IMR-90 (cell line): Measurements from ENCODE around the gene NAGS. TPM values are rescaled to one million over a fixed set of nuclear protein-coding genes. Genes with fewer than 3 reads are reported as not detected.

ENCODE experiments used
- ATAC-seq: fragments of 200-7000 bp; cut with Tn5 transposase; 2 replicates; pipeline ENCODE4 v1.9.1; 2020; ENCODE audit warnings: low read depth, mild to moderate bottlenecking, moderate library complexity
- BruUV-seq: library from RNA; stranded (reverse); fragments of 400-500 nt; replicated peaks from 2 replicates; lab custom pipeline; 2021; lab: Mats Ljungman, UMichigan
- CTCF ChIA-PET: fragments of 300-600 bp; formaldehyde crosslinking; extraction: SDS; loops from one replicate; lab custom pipeline; 2021; ENCODE audit warnings: antibody characterized with exemption; lab: Yijun Ruan, JAX
- POLR2A ChIA-PET: fragments of 300-600 bp; sonication (Branson Sonifier 250); formaldehyde crosslinking; loops from one replicate; lab custom pipeline; 2022; ENCODE audit warnings: antibody characterized with exemption; ENCODE audit not compliant: unreplicated experiment; lab: Charles Lee
- DNase-seq: peaks from one replicate; pipeline ENCODE4 v3.0.0; 2013
- H2AFZ ChIP-seq: replicated peaks from 2 replicates; pipeline ENCODE3; 2013; ENCODE audit warnings: low read length, mild to moderate bottlenecking; ENCODE audit not compliant: poor library complexity
- H2AK5ac ChIP-seq: 2 replicates; pipeline ENCODE4 v1.6.1; 2013; ENCODE audit warnings: low read depth, low read length, inconsistent platforms
- H2AK9ac ChIP-seq: replicated peaks from 2 replicates; pipeline ENCODE3; 2013; ENCODE audit warnings: mild to moderate bottlenecking, low read depth, low read length, moderate library complexity; ENCODE audit not compliant: poor library complexity
- H2BK120ac ChIP-seq: 2 replicates; pipeline ENCODE4 v1.6.1; 2013; ENCODE audit warnings: low read depth, low read length, inconsistent platforms
- H2BK15ac ChIP-seq: 3 replicates; pipeline ENCODE4 v1.6.1; 2013; ENCODE audit warnings: low read depth, low read length, inconsistent platforms
- H2BK20ac ChIP-seq: 2 replicates; pipeline ENCODE4 v1.6.1; 2013; ENCODE audit warnings: low read depth, mild to moderate bottlenecking, inconsistent platforms, low read length, moderate library complexity
- H2BK5ac ChIP-seq: 2 replicates; pipeline ENCODE4 v1.6.1; 2013; ENCODE audit warnings: mild to moderate bottlenecking, low read depth, low read length, inconsistent platforms; ENCODE audit not compliant: poor library complexity, severe bottlenecking
- H3K14ac ChIP-seq: replicated peaks from 2 replicates; pipeline ENCODE4 v1.6.1; 2013; ENCODE audit warnings: low read depth, low read length, inconsistent platforms
- H3K18ac ChIP-seq: 2 replicates; pipeline ENCODE4 v1.6.1; 2013; ENCODE audit warnings: low read depth, low read length, control low read depth
- H3K23ac ChIP-seq: 2 replicates; pipeline ENCODE4 v1.6.1; 2013; ENCODE audit warnings: low read depth, low read length, inconsistent platforms
- H3K27ac ChIP-seq: 2 replicates; pipeline ENCODE4 v1.5.1; 2013; ENCODE audit warnings: mild to moderate bottlenecking, control low read depth, low read length; ENCODE audit not compliant: insufficient read depth
- H3K27me3 ChIP-seq: 2 replicates; pipeline ENCODE4 v1.6.1; 2013; ENCODE audit warnings: low read length; ENCODE audit not compliant: control insufficient read depth, insufficient read depth
- H3K36me3 ChIP-seq: 2 replicates; pipeline ENCODE4 v1.6.1; 2013; ENCODE audit warnings: low read length, mixed read lengths; ENCODE audit not compliant: control insufficient read depth, insufficient read depth
- H3K4ac ChIP-seq: 2 replicates; pipeline ENCODE4 v1.6.1; 2013; ENCODE audit warnings: low read depth, low read length, inconsistent platforms
- H3K4me1 ChIP-seq: 2 replicates; pipeline ENCODE4 v1.6.1; 2013; ENCODE audit warnings: low read length, mixed read lengths; ENCODE audit not compliant: control insufficient read depth, insufficient read depth
- H3K4me2 ChIP-seq: 2 replicates; pipeline ENCODE4 v1.6.1; 2013; ENCODE audit warnings: low read depth, mild to moderate bottlenecking, control low read depth, low read length, moderate library complexity
- H3K4me3 ChIP-seq: 2 replicates; pipeline ENCODE4 v1.5.1; 2013; ENCODE audit warnings: low read depth, mild to moderate bottlenecking, control low read depth, low read length, moderate library complexity; ENCODE audit not compliant: insufficient read depth
- H3K56ac ChIP-seq: 2 replicates; pipeline ENCODE4 v1.6.1; 2013; ENCODE audit warnings: low read length, inconsistent platforms; ENCODE audit not compliant: insufficient read depth; ENCODE audit errors: extremely low read depth
- H3K79me1 ChIP-seq, 2 experiments: 2 replicates each; pipeline ENCODE4 v1.6.1; 2013; ENCODE audit warnings: low read length in 2 of 2, inconsistent platforms in 1 of 2, low read depth in 1 of 2
- H3K9ac ChIP-seq: 2 replicates; pipeline ENCODE4 v1.6.1; 2013; ENCODE audit warnings: low read depth, low read length, control low read depth
- H3K9me1 ChIP-seq: 2 replicates; pipeline ENCODE4 v1.6.1; 2013; ENCODE audit warnings: low read length, inconsistent platforms; ENCODE audit not compliant: insufficient read depth
- H3K9me3 ChIP-seq: 2 replicates; pipeline ENCODE4 v1.6.1; 2013; ENCODE audit warnings: low read length; ENCODE audit not compliant: control insufficient read depth, insufficient read depth
- H4K20me1 ChIP-seq: 2 replicates; pipeline ENCODE4 v1.6.1; 2013; ENCODE audit warnings: low read length, inconsistent platforms; ENCODE audit not compliant: insufficient read depth
- H4K5ac ChIP-seq: 2 replicates; pipeline ENCODE4 v1.6.1; 2013; ENCODE audit warnings: mild to moderate bottlenecking, low read depth, low read length, control low read depth
- H4K8ac ChIP-seq, 2 experiments: 2 replicates each; pipeline ENCODE4 v1.6.1; 2013; ENCODE audit warnings: low read depth in 2 of 2, low read length in 2 of 2, control low read depth in 1 of 2, inconsistent platforms in 1 of 2
- H4K91ac ChIP-seq: 2 replicates; pipeline ENCODE4 v1.6.1; 2013; ENCODE audit warnings: low read depth, low read length, inconsistent platforms; ENCODE audit not compliant: insufficient read depth
- CEBPB ChIP-seq: IDR thresholded peaks from 2 replicates; pipeline ENCODE4 v1.6.1; 2012; ENCODE audit warnings: low read depth, low read length, improper control_type of control experiment
- MAZ ChIP-seq: IDR thresholded peaks from 2 replicates; pipeline ENCODE4 v1.6.1; 2012; ENCODE audit warnings: low read depth, mild to moderate bottlenecking, low read length, improper control_type of control experiment, moderate library complexity, borderline replicate concordance
- WGBS, 2 experiments: methylation state at CpG; one replicate each; pipeline versions ENCODE4 v1.1.5 to v1.1.7; 2013; ENCODE audit warnings: missing lambda C conversion rate in 2 of 2; ENCODE audit not compliant: insufficient read length in 1 of 2; ENCODE audit errors: extremely low coverage in 2 of 2; 5-methylcytosine and 5-hydroxymethylcytosine counted together
- dilution Hi-C: fragments of 300-500 bp; cut with HindIII; formaldehyde crosslinking; loops from one replicate; pipeline ENCODE4 v1.14.3; 2018; ENCODE audit warnings: low sequenced_read_pairs; ENCODE audit not compliant: unreplicated experiment
- in situ Hi-C: fragments of 300-500 bp; cut with MboI; formaldehyde crosslinking; loops from 3 replicates; pipeline ENCODE4 v1.14.3; 2019; ENCODE audit warnings: low sequenced_read_pairs, inconsistent platforms, mixed read lengths
- intact Hi-C: fragments of 100-400 bp; cut with micrococcal nuclease; formaldehyde crosslinking; loops from 2 replicates; pipeline ENCODE4 v1.10.0; 2022
- polyA plus RNA-seq, 3 experiments: library from polyadenylated mRNA; depleted of rRNA; stranded (reverse); fragments of >200 nt; gene quantifications; 2 replicates each; pipeline ENCODE4 v1.2.3, GENCODE V29; 2012; ENCODE audit warnings: low replicate concordance in 1 of 3
- total RNA-seq: library from RNA; depleted of rRNA; stranded (reverse); fragments of >200 nt; gene quantifications from 2 replicates; pipeline ENCODE4 v1.2.3, GENCODE V29; 2012

Gene NAGS
- total and polyA plus RNA-seq, 2 of the 4 experiments (the other 2 are of a cell fraction): 0.54 to 0.99 TPM

- WGBS, 2 experiments: 42% methylated on average over 4 of the region's 7 CpGs; no CpG with 5 or more reads in 1 of the 2 experiments
- H2BK15ac ChIP-seq: no peak overlapping the region
- H3K4me1 ChIP-seq: no peaks in the 10 kb centered on the region
- no peak for DNase-seq
- no peaks in the 10 kb centered on the region; the same call in 1 of the 2 replicates for H4K20me1 ChIP-seq
- dilution Hi-C loops: no loop called here
- no peak overlapping the region for H4K91ac ChIP-seq
- H3K9me1 ChIP-seq: no peaks in the 10 kb centered on the region
- in situ Hi-C loops: no loop called here
- H3K18ac ChIP-seq: no peak overlapping the region
- no peak overlapping the region for H3K9ac ChIP-seq
- no peaks in the 10 kb centered on the region for H3K9me3 ChIP-seq
- H2BK20ac ChIP-seq: no peak overlapping the region
- peaks cover 30% of the 10 kb centered on the region for H3K27me3 ChIP-seq
- H3K36me3 ChIP-seq: no peaks in the 10 kb centered on the region
- ChIA-PET POLR2A (no interaction called here), CTCF (interaction anchor here (0.6 to 0.9 kb wide), 2 partner anchors 18 to 20 kb away, joined by 3 to 6 read pairs; no protein-coding TSS in a partner anchor)
- no peak overlapping the region for H3K4me3 ChIP-seq
- H4K8ac ChIP-seq: no peak overlapping the region
- no peak overlapping the region for H3K27ac ChIP-seq
- no peak overlapping the region for H2AK9ac ChIP-seq
- intact Hi-C loops: no loop called here
- no peak overlapping the region for H3K23ac ChIP-seq
- H2AFZ ChIP-seq: no peak overlapping the region
- H3K14ac ChIP-seq: no peak overlapping the region
- H3K79me1 ChIP-seq: no peaks in the 10 kb centered on the region
- no peak for ATAC-seq
- no peak overlapping the region for H4K5ac ChIP-seq
- H3K4ac ChIP-seq: no peak overlapping the region
- BruUV-seq: no TSS peak
- no peak overlapping the region for H3K56ac ChIP-seq
- H2BK5ac ChIP-seq: no peak overlapping the region
- no peak overlapping the region for H2AK5ac ChIP-seq
- H3K4me2 ChIP-seq: no peak overlapping the region
- TF ChIP-seq CEBPB (no peak), MAZ (no peak)
- no peak overlapping the region for H2BK120ac ChIP-seq
Measured at GRCh38 chr17:43962479-43962878, 41.9 kb upstream of the NAGS start.
